ENCODE results near the gene IKZF2. TPM values are rescaled to one million over a fixed set of nuclear protein-coding genes. Genes with fewer than 3 reads are reported as not detected.

IKZF2 gene
- total RNA-seq, 1 donor from 2014 or later: 29.7 TPM

DNA sequence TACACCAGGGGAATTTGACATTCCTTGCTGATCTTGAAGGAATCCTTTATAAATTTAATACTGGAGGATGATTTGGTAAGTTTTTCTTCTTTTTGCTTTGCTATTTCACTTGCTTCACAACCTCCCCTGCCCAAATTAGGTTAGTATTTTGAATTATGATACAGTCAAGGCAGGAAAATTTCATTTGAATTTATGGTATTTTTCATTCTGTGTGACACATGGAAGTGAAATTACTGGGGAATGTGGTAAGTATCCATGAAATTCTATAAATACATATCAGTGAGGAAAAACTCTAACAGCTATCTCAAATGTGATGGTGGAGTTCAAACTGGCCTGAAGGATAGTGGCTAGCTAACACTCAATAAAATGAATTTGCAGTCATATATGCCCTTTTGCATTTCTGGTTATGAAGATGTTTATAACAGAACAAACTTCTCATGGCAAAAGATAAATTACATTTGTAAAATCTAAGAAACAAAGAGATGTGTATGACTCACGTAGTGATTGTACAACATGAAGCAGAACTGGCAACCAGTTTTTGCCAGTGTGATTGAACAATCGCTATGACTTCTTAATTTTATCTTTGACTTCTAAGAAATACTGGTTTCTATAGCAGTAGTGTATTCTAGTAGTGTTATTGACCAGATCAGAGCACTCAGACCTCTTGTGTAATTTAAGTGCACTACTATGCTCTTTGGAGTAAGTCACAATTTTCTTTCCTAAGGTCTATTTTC is 152.6 kb downstream of the IKZF2 start:
- Mint-ChIP-seq H3K27ac (no peak overlapping the region), H3K27me3 (ENCODE audit: insufficient read depth, low read depth) (no peaks in the 10 kb centered on the region), H3K9me3 (no peaks in the 10 kb centered on the region), H3K4me1 (no peaks in the 10 kb centered on the region), H3K4me3 (no peak overlapping the region), H3K36me3 (peaks cover 2% of the 10 kb centered on the region)
- no peaks in the 10 kb centered on the region for H3F3A ChIP-seq (ENCODE audit: low read depth)
- TF ChIP-seq EZH2 (IDR thresholded peaks at IDR 0.05): no peak
- TF ChIP-seq, protein P1, sequence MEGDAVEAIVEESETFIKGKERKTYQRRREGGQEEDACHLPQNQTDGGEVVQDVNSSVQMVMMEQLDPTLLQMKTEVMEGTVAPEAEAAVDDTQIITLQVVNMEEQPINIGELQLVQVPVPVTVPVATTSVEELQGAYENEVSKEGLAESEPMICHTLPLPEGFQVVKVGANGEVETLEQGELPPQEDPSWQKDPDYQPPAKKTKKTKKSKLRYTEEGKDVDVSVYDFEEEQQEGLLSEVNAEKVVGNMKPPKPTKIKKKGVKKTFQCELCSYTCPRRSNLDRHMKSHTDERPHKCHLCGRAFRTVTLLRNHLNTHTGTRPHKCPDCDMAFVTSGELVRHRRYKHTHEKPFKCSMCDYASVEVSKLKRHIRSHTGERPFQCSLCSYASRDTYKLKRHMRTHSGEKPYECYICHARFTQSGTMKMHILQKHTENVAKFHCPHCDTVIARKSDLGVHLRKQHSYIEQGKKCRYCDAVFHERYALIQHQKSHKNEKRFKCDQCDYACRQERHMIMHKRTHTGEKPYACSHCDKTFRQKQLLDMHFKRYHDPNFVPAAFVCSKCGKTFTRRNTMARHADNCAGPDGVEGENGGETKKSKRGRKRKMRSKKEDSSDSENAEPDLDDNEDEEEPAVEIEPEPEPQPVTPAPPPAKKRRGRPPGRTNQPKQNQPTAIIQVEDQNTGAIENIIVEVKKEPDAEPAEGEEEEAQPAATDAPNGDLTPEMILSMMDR (IDR thresholded peaks at IDR 0.05): no peak
- TF ChIP-seq EZH2phosphoT487 (IDR thresholded peaks at IDR 0.05): no peak
- H3K9me3 ChIP-seq (ENCODE audit: low read depth): no peaks in the 10 kb centered on the region
- no peaks in the 10 kb centered on the region for H4K20me1 ChIP-seq (ENCODE audit: low read depth)
- no peak overlapping the region for H3K4me2 ChIP-seq
- DNase-seq (ENCODE audit: low spot score): no peak
- H3K79me2 ChIP-seq (ENCODE audit: low read depth): no peaks in the 10 kb centered on the region
- H3K27me3 ChIP-seq: no peaks in the 10 kb centered on the region
- H3K9ac ChIP-seq: no peak overlapping the region
- no peaks in the 10 kb centered on the region for H3K36me3 ChIP-seq
- H2AFZ ChIP-seq (replicated peaks): no peak overlapping the region
- H3K4me3 ChIP-seq: no peak overlapping the region
- no peak overlapping the region for H3K27ac ChIP-seq
- H3K4me1 ChIP-seq: no peaks in the 10 kb centered on the region

DNA sequence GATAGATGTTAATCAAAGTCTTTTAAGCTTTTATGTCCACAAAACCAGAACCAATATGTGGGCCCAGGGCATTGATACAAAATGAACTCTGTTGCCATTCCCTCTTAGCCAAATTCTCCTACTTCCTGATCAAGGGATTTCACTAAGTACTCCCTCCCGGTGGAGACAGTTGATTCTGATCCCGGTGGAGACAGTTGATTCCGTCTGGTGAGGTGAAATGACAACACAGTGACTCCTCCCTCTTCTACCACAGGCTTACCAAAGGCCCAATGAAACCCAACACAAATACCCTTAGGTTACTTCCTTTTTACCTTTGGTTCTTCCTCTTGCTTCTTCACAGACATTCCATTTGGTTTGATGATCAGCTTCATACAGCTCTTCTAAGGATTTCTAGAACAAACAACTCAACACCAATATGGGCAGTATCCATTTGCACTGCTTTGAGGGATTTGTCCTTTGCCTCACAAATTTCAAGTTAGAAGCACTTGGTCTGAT is 153.8 kb downstream of the IKZF2 start:
- Histone ChIP-seq H3K4me3 (no peak overlapping the region), H3K27ac (no peak overlapping the region), H3K27me3 (no peaks in the 10 kb centered on the region), H3K79me2 (ENCODE audit: low read depth) (no peaks in the 10 kb centered on the region), H2AFZ (replicated peaks) (no peak overlapping the region), H3K9me3 (ENCODE audit: low read depth) (no peaks in the 10 kb centered on the region), H4K20me1 (ENCODE audit: low read depth) (no peaks in the 10 kb centered on the region), H3K4me2 (no peak overlapping the region), H3K36me3 (no peaks in the 10 kb centered on the region), H3K4me1 (no peaks in the 10 kb centered on the region), H3F3A (ENCODE audit: low read depth) (no peaks in the 10 kb centered on the region), H3K9ac (no peak overlapping the region)
- TF ChIP-seq EZH2 (IDR thresholded peaks at IDR 0.05): no peak
- TF ChIP-seq, protein P1 (IDR thresholded peaks at IDR 0.05): no peak
- TF ChIP-seq EZH2phosphoT487 (IDR thresholded peaks at IDR 0.05): no peak
- Mint-ChIP-seq H3K36me3 (no peaks in the 10 kb centered on the region), H3K27me3 (ENCODE audit: insufficient read depth, low read depth) (no peaks in the 10 kb centered on the region), H3K4me3 (no peak overlapping the region), H3K27ac (no peak overlapping the region), H3K9me3 (no peaks in the 10 kb centered on the region), H3K4me1 (no peaks in the 10 kb centered on the region)
- DNase-seq (ENCODE audit: low spot score): peak; percentile 3

DNA sequence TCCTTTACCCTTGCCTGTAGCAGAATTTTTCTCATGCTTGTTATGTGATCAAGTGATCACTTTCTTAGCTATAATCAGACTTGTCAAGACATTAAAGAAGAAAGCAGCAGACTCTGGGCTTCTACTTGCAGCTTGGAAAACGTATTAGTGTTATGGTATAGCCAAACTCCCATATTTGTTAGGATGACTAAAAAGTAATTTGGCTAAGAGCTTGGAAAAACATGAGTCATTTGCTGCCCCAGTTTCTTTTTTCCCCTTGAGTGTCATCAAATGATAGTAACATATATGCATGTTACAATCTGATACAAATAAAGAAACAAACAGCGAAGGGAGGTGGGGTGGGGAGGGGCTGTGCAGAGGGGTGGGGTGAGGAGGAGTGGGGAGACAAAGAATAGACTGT is 155.5 kb downstream of the IKZF2 start:
- Mint-ChIP-seq H3K4me1 (no peaks in the 10 kb centered on the region), H3K36me3 (no peaks in the 10 kb centered on the region), H3K9me3 (no peaks in the 10 kb centered on the region), H3K27ac (no peak overlapping the region), H3K4me3 (no peak overlapping the region), H3K27me3 (ENCODE audit: insufficient read depth, low read depth) (no peaks in the 10 kb centered on the region)
- no peak overlapping the region for H3K4me3 ChIP-seq
- TF ChIP-seq EZH2 (IDR thresholded peaks at IDR 0.05): no peak
- TF ChIP-seq EZH2phosphoT487 (IDR thresholded peaks at IDR 0.05): no peak
- TF ChIP-seq, protein P1 (IDR thresholded peaks at IDR 0.05): no peak
- H3K4me1 ChIP-seq: no peaks in the 10 kb centered on the region
- no peak overlapping the region for H3K9ac ChIP-seq
- H3K79me2 ChIP-seq (ENCODE audit: low read depth): no peaks in the 10 kb centered on the region
- H4K20me1 ChIP-seq (ENCODE audit: low read depth): no peaks in the 10 kb centered on the region
- no peaks in the 10 kb centered on the region for H3K27me3 ChIP-seq
- H3K4me2 ChIP-seq: no peak overlapping the region
- no peak overlapping the region for H2AFZ ChIP-seq (replicated peaks)
- no peaks in the 10 kb centered on the region for H3F3A ChIP-seq (ENCODE audit: low read depth)
- no peaks in the 10 kb centered on the region for H3K36me3 ChIP-seq
- H3K27ac ChIP-seq: no peak overlapping the region
- no peaks in the 10 kb centered on the region for H3K9me3 ChIP-seq (ENCODE audit: low read depth)
- DNase-seq (ENCODE audit: low spot score): no peak

Data from neural progenitor cell (in vitro differentiated cells).